HG02981 (cell line): ENCODE data around the gene PDGFD.

Experiments used
- ATAC-seq: cut with Tn5 transposase; IDR thresholded peaks from one replicate; pipeline ENCODE4 v1.9.1; 2021; ENCODE audit warnings: mild to moderate bottlenecking, moderate library complexity; ENCODE audit not compliant: unreplicated experiment

PDGFD gene

GRCh38 chr11:103927535-103927934, 236.4 kb downstream of the PDGFD start:
- no peak for ATAC-seq

DNA sequence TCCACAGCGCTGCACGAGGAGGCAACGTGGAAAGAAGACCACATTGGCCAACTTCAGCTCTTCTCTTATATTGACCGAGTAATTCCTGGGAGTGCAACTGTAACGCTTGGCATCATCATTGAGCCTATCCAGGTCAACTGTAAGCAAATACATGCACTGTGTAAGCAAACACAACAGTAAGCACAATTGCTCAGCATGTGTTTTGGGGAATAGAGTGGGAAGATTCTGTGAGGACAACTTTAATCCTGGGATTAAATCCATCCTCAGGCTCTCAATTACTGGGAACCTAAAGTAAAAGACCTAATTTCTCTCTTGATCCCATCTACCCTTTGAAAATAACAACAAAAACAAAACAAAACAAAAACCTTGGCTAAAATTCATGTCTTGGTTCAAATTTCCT, 237.0 kb downstream of the PDGFD start:
- no peak for ATAC-seq

DNA sequence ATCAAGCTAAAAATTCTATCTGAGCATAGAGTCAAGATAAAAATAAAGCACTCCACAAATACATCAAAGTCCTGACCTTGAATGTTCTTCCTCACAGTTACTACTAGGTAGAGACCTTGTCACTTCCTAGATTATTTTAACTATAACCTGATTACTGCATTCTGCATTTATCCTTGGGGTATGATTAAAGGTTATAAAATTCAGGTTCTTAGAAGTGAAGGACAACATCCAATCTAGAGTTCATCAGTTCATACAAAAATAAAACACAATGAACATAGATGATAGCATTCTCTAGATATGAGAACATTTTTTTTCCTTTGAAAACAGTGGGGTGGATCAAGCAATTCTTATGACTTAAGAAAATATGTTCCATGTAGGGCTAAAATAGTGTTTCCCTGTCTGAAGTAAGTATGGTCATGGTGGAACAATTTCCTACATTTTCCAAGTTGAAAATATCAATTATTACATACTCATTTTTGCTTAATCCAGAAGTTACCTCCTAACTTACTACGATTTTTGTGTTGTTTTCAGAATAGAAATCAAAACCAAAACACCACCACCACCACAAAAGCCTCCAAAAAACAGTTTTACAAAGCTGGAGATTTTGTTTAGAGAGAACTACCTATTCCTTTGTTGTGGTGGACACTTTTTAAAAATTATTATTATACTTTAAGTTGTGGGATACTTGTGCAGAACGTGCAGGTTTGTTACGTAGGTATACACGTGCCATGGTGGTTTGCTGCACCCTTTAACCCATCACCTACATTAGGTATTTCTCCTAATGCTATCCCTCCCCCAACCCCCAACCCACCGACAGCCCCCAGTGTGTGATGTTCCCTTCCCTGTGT, 239.6 kb downstream of the PDGFD start:
- ATAC-seq, result no peak

DNA sequence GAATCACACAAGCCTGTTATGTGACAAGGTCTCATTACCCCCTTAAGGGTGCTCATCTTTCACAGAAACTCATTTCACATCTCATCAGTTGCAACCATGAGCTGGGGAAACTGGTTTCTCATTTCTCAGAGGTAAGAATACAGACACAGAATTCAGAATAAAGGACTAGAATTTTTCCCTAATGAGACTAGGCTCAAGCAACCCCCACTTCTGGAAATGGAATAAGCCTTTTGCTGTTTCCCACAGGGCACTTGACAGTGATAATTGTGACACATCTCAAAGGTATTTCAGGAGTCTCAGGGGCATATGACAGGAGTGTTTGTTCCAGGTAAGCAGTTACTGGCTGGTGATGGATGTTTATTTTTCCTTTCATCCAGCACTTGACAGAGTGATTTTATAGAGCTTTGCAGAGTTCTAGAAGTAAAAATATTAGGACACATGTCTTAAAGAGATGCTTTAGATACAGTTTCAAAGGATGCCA, 240.5 kb downstream of the PDGFD start:
- ATAC-seq, result no peak

DNA sequence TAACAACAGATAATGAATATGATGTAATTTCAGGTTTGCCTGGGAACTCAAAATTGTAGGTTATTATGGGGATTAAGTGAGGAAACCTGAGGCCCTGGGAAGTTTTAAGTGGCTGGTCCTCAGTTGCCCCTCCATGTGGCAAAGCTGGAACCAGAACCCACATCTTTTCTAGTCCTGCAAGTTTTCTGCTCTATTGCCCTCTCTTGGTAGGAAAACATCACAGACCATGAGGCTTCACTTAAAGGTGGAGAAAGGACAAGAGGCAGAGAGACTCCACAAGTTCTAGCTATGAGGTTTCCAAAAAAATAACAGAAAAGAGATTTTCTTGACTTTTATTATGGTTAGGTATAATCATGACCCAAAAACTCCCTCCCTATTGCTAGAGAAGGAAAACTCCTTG, 243.0 kb downstream of the PDGFD start:
- ATAC-seq, result no peak

GRCh38 chr11:103920449-103920848, 243.5 kb downstream of the PDGFD start:
- ATAC-seq, result peak; percentile 46

GRCh38 chr11:103910721-103911120, 253.2 kb downstream of the PDGFD start:
- ATAC-seq, result no peak

- ATAC-seq, result no peak
Observed at GRCh38 chr11:103907548-103908455, 256.1 kb downstream of the PDGFD start.

DNA sequence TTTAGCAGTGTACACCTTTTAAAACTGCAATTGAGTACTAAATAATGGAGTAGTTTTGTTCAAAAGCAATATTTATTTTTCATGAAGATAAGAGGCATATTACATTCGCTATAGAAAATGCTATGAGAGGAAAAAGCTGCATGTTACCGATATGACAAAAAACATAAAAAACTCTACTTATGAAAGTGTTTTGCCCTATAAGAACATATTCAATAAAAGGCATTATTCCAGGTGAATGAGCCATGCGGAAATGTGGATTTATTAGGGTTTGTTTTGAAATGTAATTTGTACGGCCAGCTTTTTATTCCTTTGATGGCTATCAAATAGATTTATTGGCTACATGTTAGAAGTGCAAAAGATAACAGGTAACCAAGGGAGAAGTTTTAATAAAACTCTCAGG, 256.8 kb downstream of the PDGFD start:
- no peak for ATAC-seq

- no peak for ATAC-seq
Observed at GRCh38 chr11:103906291-103906867, 257.6 kb downstream of the PDGFD start.

GRCh38 chr11:103904324-103904667, 259.7 kb downstream of the PDGFD start:
- peak; percentile 83 for ATAC-seq

- ATAC-seq, result peak; percentile 87
Observed at GRCh38 chr11:103903621-103904323, 260.2 kb downstream of the PDGFD start.

DNA sequence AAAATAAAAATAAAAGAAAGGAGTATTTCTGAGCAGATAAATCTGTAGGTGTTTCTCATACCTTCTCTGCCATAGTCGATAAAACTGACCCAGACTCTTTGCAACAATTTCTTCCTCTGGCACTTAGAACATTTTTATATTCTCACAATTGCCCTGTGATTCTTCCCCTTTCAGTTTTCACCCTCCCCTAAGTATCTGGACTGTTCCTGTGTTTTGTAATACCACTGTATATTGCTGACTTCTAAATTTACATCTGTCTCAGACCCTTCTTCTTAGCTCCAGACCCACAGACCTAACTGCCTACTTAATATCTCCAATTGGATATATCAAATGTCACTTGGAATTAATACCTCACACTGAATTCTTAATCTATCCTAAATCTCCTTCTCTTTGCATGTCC, 261.0 kb downstream of the PDGFD start:
- ATAC-seq, result no peak

DNA sequence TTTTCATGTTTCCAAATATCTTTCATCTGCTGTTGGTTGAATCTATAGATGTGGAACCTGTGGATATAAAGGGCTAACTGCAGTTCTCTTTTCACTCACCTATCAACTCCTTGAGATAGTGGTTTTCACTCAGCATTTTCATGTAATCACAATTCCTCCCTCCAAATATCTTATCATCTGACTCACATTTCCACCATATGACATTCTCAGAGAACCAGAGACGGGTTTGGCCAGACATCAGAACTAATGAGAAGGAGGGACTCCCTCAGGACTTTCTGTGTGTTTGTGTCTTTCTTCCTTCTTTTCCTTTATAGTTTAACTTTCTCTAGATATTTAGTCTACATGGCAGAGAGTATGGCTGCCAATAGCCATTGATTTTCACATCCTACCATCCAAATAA, 262.3 kb downstream of the PDGFD start:
- no peak for ATAC-seq

DNA sequence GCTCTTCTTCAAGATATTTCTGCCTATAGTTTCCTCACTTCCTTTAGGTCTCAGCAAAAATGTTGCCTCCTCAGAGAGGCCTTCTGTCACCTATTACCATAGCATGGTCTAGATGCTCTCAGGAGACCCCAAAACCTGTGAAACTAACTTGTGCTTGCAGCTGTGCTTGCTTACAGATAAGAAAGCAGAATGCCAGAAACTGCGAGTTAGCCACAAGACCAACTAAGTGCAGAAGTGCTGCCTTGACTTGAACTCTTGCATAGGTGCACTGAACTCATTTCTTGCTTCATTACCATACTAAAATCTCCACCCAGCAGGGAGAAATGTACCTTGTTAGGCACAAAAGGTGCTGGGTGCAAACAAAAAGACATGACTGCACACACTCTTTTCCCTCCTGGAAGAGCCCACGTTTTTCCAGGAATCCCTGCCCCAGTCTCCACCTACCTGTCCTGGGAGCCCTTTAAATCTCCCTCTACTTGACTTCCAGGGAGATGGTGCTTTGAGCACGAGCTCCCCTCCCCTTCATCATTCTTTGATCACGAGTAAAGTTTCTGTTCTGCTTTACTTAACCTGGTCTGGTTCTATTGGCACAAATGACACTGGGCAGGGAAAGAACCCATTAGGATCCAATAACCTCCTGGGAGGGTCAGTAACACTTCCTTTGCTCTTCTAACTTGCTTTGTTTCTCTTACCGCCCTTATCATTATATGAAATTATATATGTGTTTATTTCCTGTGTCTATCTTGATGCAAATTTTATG, 265.2 kb downstream of the PDGFD start:
- peak; percentile 68 for ATAC-seq

DNA sequence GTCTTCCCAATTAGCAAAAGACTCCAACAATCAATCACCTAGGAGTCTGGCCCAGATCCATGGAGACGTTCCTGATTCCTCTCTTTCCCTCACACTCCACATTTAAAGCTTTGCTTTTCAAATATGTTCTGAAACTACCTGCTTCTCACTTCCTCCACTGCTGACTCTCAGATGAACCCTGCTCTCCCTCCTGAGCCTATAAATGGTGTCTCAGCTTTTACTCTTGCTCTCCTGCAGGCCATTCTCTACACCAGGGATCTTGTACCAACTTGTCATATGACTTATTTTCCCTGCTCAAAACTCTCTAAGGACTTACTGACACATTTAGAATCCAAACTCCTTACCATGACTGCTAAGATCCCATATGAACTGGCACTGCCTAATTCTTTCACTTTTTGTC, 265.9 kb downstream of the PDGFD start:
- peak; percentile 55 for ATAC-seq

DNA sequence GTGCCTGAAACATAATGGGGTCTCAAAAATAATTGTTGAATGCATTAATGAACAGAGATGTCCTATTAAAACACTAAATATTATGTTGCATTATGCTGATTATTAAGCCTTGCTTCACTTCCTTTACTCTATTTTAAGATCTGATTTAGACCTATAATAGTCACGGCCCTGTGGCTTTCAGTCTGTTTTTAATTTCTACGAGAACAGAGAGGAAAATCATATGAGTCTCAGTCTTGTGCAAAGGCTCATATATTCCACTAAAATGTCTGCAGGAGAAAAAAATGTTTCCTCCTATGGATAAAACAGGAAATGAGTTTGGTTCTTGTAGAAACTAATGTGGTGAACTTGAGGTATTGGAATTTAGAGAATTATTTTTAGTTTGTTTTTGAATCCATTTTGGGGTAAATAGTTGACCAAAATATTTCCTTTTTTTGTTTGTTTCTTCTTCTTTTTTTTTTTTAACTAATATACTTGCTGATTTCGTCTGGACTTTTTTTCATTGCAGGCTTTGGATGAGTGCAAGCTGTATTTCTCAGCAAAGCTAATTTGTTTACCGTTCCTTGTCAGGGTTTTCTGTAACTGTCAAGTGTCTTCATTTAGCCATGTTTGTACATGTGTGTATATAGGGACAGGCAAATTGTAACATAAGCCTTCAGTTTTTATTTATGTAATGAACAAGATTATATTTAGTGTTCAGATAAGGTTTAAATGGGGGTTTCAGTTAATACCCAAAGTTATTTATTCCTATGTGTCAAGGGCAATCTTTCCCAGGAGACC, 266.6 kb downstream of the PDGFD start:
- no peak for ATAC-seq

GRCh38 chr11:103895106-103895505, 268.8 kb downstream of the PDGFD start:
- ATAC-seq, result no peak

- no peak for ATAC-seq
Observed at GRCh38 chr11:103894673-103895072, 269.3 kb downstream of the PDGFD start.
